A549 (cell line): ENCODE data around the gene AAR2. TPM values are rescaled to one million over a fixed set of nuclear protein-coding genes. Genes with fewer than 3 reads are reported as not detected.

Experiments
- ATAC-seq, 2 experiments: fragments of 200-7000 bp in 1 of 2; fragments of >200 bp in 1 of 2; cut with Nextera tagmentation in 1 of 2; cut with Tn5 transposase in 1 of 2; 3 replicates each; pipeline versions ENCODE4 v1.8.0 to v1.9.1; 2018 to 2020; ENCODE audit warnings: mild to moderate bottlenecking in 1 of 2, moderate library complexity in 1 of 2
- CTCF ChIA-PET: fragments of 300-600 bp; sonication (Branson Sonifier 250); formaldehyde crosslinking; extraction: SDS; loops from one replicate; lab custom pipeline; 2021; ENCODE audit warnings: antibody characterized with exemption, inconsistent platforms; lab: Yijun Ruan, JAX
- POLR2A ChIA-PET: fragments of 350-600 bp; formaldehyde crosslinking; extraction: SDS; loops from one replicate; lab custom pipeline; 2021; ENCODE audit warnings: antibody characterized with exemption, inconsistent platforms; lab: Yijun Ruan, JAX
- DNase-seq, 2 experiments: peaks; one replicate each; pipeline versions ENCODE4 v3.0.0 to v3.0.0-alpha.2; 2011 to 2016; ENCODE audit warnings: low read depth in 1 of 2, low spot score in 1 of 2
- FAIRE-seq: peaks from 2 replicates; lab custom pipeline; 2011; peaks lifted over from hg19 to GRCh38; lab: Jason Lieb, UNC
- H3K27ac ChIP-seq, 2 experiments: fragments of >200 bp; sonication (Bioruptor Twin); formaldehyde crosslinking; 3 replicates each; pipeline ENCODE4 v1.5.1; 2016 to 2017
- H3K4me1 ChIP-seq: fragments of >200 bp; sonication (Bioruptor Twin); formaldehyde crosslinking; 3 replicates; pipeline ENCODE4 v1.6.1; 2016
- H3K4me2 ChIP-seq: fragments of >200 bp; sonication (Bioruptor Twin); formaldehyde crosslinking; 3 replicates; pipeline ENCODE4 v1.6.1; 2016
- H3K4me3 ChIP-seq: fragments of >200 bp; sonication (Bioruptor Twin); formaldehyde crosslinking; 3 replicates; pipeline ENCODE4 v1.5.1; 2016
- H3K9me3 ChIP-seq: fragments of >200 bp; sonication (Bioruptor Twin); formaldehyde crosslinking; 3 replicates; pipeline ENCODE4 v1.6.1; 2016
- BHLHE40 ChIP-seq: IDR thresholded peaks from 2 replicates; pipeline ENCODE4 v1.6.1; 2012; ENCODE audit warnings: low read depth, low read length, inconsistent platforms
- CBX2 ChIP-seq: fragments of 200-600 bp; sonication (generic); IDR thresholded peaks from 2 replicates; pipeline ENCODE4 v1.6.1; 2016; ENCODE audit warnings: low read depth, mild to moderate bottlenecking, borderline replicate concordance
- CTCF ChIP-seq: fragments of >200 bp; sonication (Bioruptor Twin); formaldehyde crosslinking; IDR thresholded peaks from 3 replicates; pipeline ENCODE4 v1.5.1; 2016
- EP300 ChIP-seq, 2 experiments: fragments of >200 bp; sonication (Bioruptor Twin); formaldehyde crosslinking; IDR thresholded peaks; 2 replicates in 1 of 2; 3 replicates in 1 of 2; pipeline ENCODE4 v1.6.1; 2016 to 2017
- HES2 ChIP-seq: fragments of >200 bp; sonication (Bioruptor Twin); formaldehyde crosslinking; IDR thresholded peaks from 2 replicates; pipeline ENCODE4 v1.6.1; 2016
- HOXB13 ChIP-seq: fragments of 250-450 bp; sonication (Bioruptor Pico); IDR thresholded peaks from 2 replicates; pipeline ENCODE4 v1.5.0; 2020; ENCODE audit warnings: low read depth, mild to moderate bottlenecking, moderate library complexity
- HOXB5 ChIP-seq: fragments of 250-450 bp; sonication (Bioruptor Pico); IDR thresholded peaks from 2 replicates; pipeline ENCODE4 v1.5.0; 2020; ENCODE audit warnings: mild to moderate bottlenecking, moderate library complexity
- JUN ChIP-seq, 2 experiments: fragments of >200 bp; sonication (Bioruptor Twin); formaldehyde crosslinking; IDR thresholded peaks; 2 replicates in 1 of 2; 3 replicates in 1 of 2; pipeline ENCODE4 v1.6.1; 2016 to 2017
- KDM1A ChIP-seq: fragments of 200-600 bp; sonication (generic); IDR thresholded peaks from 2 replicates; pipeline ENCODE4 v1.6.1; 2016; ENCODE audit warnings: low read depth, mild to moderate bottlenecking
- KDM5A ChIP-seq: fragments of 200-600 bp; sonication (generic); IDR thresholded peaks from 2 replicates; pipeline ENCODE4 v1.6.1; 2016; ENCODE audit warnings: antibody characterized with exemption, mild to moderate bottlenecking
- MAZ ChIP-seq: fragments of 150-350 bp; IDR thresholded peaks from 2 replicates; pipeline ENCODE4 v1.6.1; 2014; ENCODE audit warnings: antibody characterized with exemption, low read depth, low read length, borderline replicate concordance
- RCOR1 ChIP-seq: fragments of 150-350 bp; IDR thresholded peaks from 2 replicates; pipeline ENCODE4 v1.6.1; 2014; ENCODE audit warnings: antibody characterized with exemption, low read length, low read depth
- REST ChIP-seq: fragments of 200-600 bp; sonication (generic); IDR thresholded peaks from 2 replicates; pipeline ENCODE4 v1.6.1; 2016; ENCODE audit warnings: antibody characterized with exemption, mild to moderate bottlenecking, moderate library complexity
- SMC3 ChIP-seq: fragments of >200 bp; sonication (Bioruptor Twin); formaldehyde crosslinking; IDR thresholded peaks from 3 replicates; pipeline ENCODE4 v1.6.1; 2018; ENCODE audit warnings: inconsistent platforms
- TFCP2L1 ChIP-seq: fragments of 250-450 bp; sonication (Bioruptor Pico); IDR thresholded peaks from 2 replicates; pipeline ENCODE4 v1.5.0; 2021; ENCODE audit warnings: mild to moderate bottlenecking
- TP53 ChIP-seq: fragments of 250-450 bp; sonication (Bioruptor Pico); IDR thresholded peaks from 2 replicates; pipeline ENCODE4 v1.5.0; 2021; ENCODE audit warnings: mild to moderate bottlenecking, moderate library complexity
- ZSCAN20 ChIP-seq: fragments of 250-450 bp; sonication (Bioruptor Pico); IDR thresholded peaks from 2 replicates; pipeline ENCODE4 v1.8.0; 2022; ENCODE audit warnings: mild to moderate bottlenecking, moderate library complexity
- WGBS: methylation state at CpG from one replicate; pipeline ENCODE4 v1.1.6; 2017; ENCODE audit errors: missing lambda C conversion rate; 5-methylcytosine and 5-hydroxymethylcytosine counted together
- polyA plus RNA-seq, 4 experiments: library from polyadenylated mRNA; depleted of rRNA in 3 of 4; stranded (reverse); fragments of >200 nt; fragmentation: RNase III in 1 of 4; extraction: RNeasy Plus Mini Kit Qiagen cat#74134 plus additional on column Dnase treatment in 1 of 4; gene quantifications; 2 replicates in 3 of 4; 3 replicates in 1 of 4; pipeline ENCODE4 v1.2.3, GENCODE V29; 2011 to 2017
- TF ChIP-seq, protein P1 (sequence below): fragments of 150-350 bp; IDR thresholded peaks from 2 replicates; pipeline ENCODE4 v1.6.1; 2014; ENCODE audit warnings: low read depth, mild to moderate bottlenecking, low read length
- TF ChIP-seq, protein P2 (sequence below): IDR thresholded peaks from 2 replicates; pipeline ENCODE4 v1.6.1; 2012

Gene AAR2
- polyA plus RNA-seq, 2 of the 4 experiments (the other 2 are of a cell fraction), result 26.8 to 29.2 TPM

DNA sequence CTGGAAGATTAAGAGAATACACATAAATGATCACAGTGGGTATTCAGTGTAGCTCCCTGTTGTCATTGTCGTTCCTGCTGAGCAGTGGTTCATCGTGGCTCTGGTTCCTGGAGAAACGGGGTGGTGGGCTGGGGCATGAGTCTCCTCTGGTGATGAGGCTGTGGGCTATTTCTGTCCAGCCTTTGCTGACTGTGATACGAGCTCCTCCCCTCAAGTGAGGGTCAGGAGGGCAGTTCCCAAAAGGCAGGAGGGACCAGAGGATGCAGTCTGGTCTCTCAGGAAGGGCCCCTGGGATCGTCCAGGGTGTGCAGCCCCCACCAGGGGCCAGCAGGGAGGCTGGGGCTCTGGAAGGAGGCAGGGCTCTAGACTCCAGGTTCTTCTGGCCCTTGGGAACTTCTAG, 38.7 kb downstream of the AAR2 start:
- POLR2A ChIA-PET, result no interaction called here
- Histone ChIP-seq H3K9me3 (no peaks in the 10 kb centered on the region), H3K27ac (no peak overlapping the region), H3K4me3 (no peak overlapping the region), H3K4me2 (no peak overlapping the region), H3K4me1 (no peaks in the 10 kb centered on the region)
- no peak for FAIRE-seq
- CTCF ChIA-PET, result interaction anchor here (0.9 to 7.7 kb wide), 4 partner anchors 72 to 164 kb away, joined by 3 to 108 read pairs (median 12); no protein-coding TSS in a partner anchor
- ATAC-seq, result no peak
- DNase-seq, result no peak
- WGBS, result 3% methylated on average over 4 of the region's 5 CpGs
- TF ChIP-seq HOXB13 (CRISPR knock-in tag) (no peak), TP53 (CRISPR knock-in tag) (no peak), REST (no peak), ZSCAN20 (CRISPR knock-in tag) (no peak), MAZ (no peak), HOXB5 (CRISPR knock-in tag) (no peak)

- Histone ChIP-seq H3K4me3 (no peak overlapping the region), H3K4me2 (no peak overlapping the region), H3K4me1 (no peaks in the 10 kb centered on the region), H3K9me3 (no peaks in the 10 kb centered on the region), H3K27ac (no peak overlapping the region)
- ATAC-seq (no peak), FAIRE-seq (no peak), DNase-seq (no peak)
- POLR2A ChIA-PET, result no interaction called here
- CTCF ChIA-PET, result interaction anchor here (1.2 to 7.7 kb wide), 3 partner anchors 73 to 164 kb away, joined by 3 to 108 read pairs (median 20); no protein-coding TSS in a partner anchor
- TF ChIP-seq, protein P1, sequence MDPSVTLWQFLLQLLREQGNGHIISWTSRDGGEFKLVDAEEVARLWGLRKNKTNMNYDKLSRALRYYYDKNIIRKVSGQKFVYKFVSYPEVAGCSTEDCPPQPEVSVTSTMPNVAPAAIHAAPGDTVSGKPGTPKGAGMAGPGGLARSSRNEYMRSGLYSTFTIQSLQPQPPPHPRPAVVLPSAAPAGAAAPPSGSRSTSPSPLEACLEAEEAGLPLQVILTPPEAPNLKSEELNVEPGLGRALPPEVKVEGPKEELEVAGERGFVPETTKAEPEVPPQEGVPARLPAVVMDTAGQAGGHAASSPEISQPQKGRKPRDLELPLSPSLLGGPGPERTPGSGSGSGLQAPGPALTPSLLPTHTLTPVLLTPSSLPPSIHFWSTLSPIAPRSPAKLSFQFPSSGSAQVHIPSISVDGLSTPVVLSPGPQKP, result no peak
- TF ChIP-seq TFCP2L1 (CRISPR knock-in tag) (no peak), HES2 (no peak), BHLHE40 (no peak), KDM1A (no peak), JUN (IDR thresholded peaks at IDR 0.05) (no peak), CBX2 (no peak), TP53 (CRISPR knock-in tag) (no peak), KDM5A (no peak)
- TF ChIP-seq, protein P2, sequence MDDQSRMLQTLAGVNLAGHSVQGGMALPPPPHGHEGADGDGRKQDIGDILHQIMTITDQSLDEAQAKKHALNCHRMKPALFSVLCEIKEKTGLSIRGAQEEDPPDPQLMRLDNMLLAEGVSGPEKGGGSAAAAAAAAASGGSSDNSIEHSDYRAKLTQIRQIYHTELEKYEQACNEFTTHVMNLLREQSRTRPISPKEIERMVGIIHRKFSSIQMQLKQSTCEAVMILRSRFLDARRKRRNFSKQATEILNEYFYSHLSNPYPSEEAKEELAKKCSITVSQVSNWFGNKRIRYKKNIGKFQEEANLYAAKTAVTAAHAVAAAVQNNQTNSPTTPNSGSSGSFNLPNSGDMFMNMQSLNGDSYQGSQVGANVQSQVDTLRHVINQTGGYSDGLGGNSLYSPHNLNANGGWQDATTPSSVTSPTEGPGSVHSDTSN, result no peak
- 52% methylated on average over 12 of the region's 12 CpGs for WGBS
Measured at GRCh38 chr20:36275441-36276189, 39.3 kb downstream of the AAR2 start.

- CTCF ChIA-PET, result interaction anchor here (6.1 kb wide), 1 partner anchor 162 kb away, joined by 29 read pairs; no protein-coding TSS in a partner anchor
- 5% methylated on average over 9 of the region's 9 CpGs for WGBS
- Histone ChIP-seq H3K4me2 (no peak overlapping the region), H3K4me3 (no peak overlapping the region), H3K9me3 (no peaks in the 10 kb centered on the region), H3K4me1 (no peaks in the 10 kb centered on the region), H3K27ac (no peak overlapping the region)
- no peak for TF ChIP-seq CTCF
- no peak for TF ChIP-seq RCOR1
- TF ChIP-seq BHLHE40, result no peak
- TF ChIP-seq SMC3, result no peak
- TF ChIP-seq EP300 (IDR thresholded peaks at IDR 0.05), result no peak
- no peak for TF ChIP-seq HOXB13 (CRISPR knock-in tag)
- FAIRE-seq (no peak), ATAC-seq (peak; percentile 15 to 37; a peak in 2 of 6 replicates), DNase-seq (no peak)
- POLR2A ChIA-PET, result no interaction called here
Measured at GRCh38 chr20:36277546-36277945, 41.3 kb downstream of the AAR2 start.
